ENCODE data around the gene ZNF423. TPM values are rescaled to one million over a fixed set of nuclear protein-coding genes. Genes with fewer than 3 reads are reported as not detected.
A peak's percentile ranks its signal among the peaks of the same experiment; 100 is the strongest.

The ZNF423 gene
- total and polyA plus RNA-seq, 7 donors, result 0.69 to 19.7 (median 3.6) TPM

- peaks cover 0 to 11% (median 8%) of the 10 kb centered on the region in 4 donors for H3K4me1 ChIP-seq
- H3K27me3 ChIP-seq, result no peaks in the 10 kb centered on the region
- TF ChIP-seq POLR2A (IDR thresholded peaks at IDR 0.05) (no peak), POLR2AphosphoS5 (IDR thresholded peaks at IDR 0.05) (no peak), CTCF (IDR thresholded peaks at IDR 0.05) (no peak), EP300 (IDR thresholded peaks at IDR 0.05) (no peak)
- 75 to 87% methylated on average over 7 of the region's 7 CpGs for WGBS, 2 donors
- no peaks in the 10 kb centered on the region for H3K9me3 ChIP-seq
- H3K4me3 ChIP-seq, result no peak overlapping the region
- peak; percentile 37 for DNase-seq
- no peak overlapping the region for H3K27ac ChIP-seq
- intact Hi-C loops (cut with DNase I), result loop anchor here (5.0 kb wide), 4 partner anchors 107 to 432 kb away; partner anchors contain the start of gene ZNF423
- no peaks in the 10 kb centered on the region for H3K36me3 ChIP-seq
Measured at GRCh38 chr16:49489686-49490320, 366.1 kb downstream of the ZNF423 start.

GRCh38 chr16:49488740-49489525, 367.0 kb downstream of the ZNF423 start:
- no peaks in the 10 kb centered on the region for H3K27me3 ChIP-seq
- no peaks in the 10 kb centered on the region for H3K9me3 ChIP-seq
- no peak for TF ChIP-seq POLR2AphosphoS5 (IDR thresholded peaks at IDR 0.05)
- no peak for TF ChIP-seq POLR2A (IDR thresholded peaks at IDR 0.05)
- TF ChIP-seq EP300 (IDR thresholded peaks at IDR 0.05), result no peak
- no peak for TF ChIP-seq CTCF (IDR thresholded peaks at IDR 0.05)
- H3K27ac ChIP-seq, result no peak overlapping the region
- peaks cover 0 to 19% (median 13%) of the 10 kb centered on the region in 4 donors for H3K4me1 ChIP-seq
- intact Hi-C loops (cut with DNase I), result no loop called here
- peak; percentile 46 for DNase-seq
- 90 to 93% methylated on average over 21 of the region's 21 CpGs for WGBS, 2 donors
- no peaks in the 10 kb centered on the region for H3K36me3 ChIP-seq
- H3K4me3 ChIP-seq, result no peak overlapping the region

GRCh38 chr16:49488336-49488735, 367.6 kb downstream of the ZNF423 start:
- intact Hi-C loops (cut with DNase I), result no loop called here
- H3K4me3 ChIP-seq, result no peak overlapping the region
- no peaks in the 10 kb centered on the region for H3K9me3 ChIP-seq
- WGBS, 2 donors, result 81 to 91% methylated on average over 4 of the region's 4 CpGs
- peak; percentile 18 for DNase-seq
- no peaks in the 10 kb centered on the region for H3K27me3 ChIP-seq
- no peaks in the 10 kb centered on the region for H3K36me3 ChIP-seq
- TF ChIP-seq POLR2AphosphoS5 (IDR thresholded peaks at IDR 0.05) (no peak), EP300 (IDR thresholded peaks at IDR 0.05) (no peak), CTCF (IDR thresholded peaks at IDR 0.05) (no peak), POLR2A (IDR thresholded peaks at IDR 0.05) (no peak)
- H3K27ac ChIP-seq, result no peak overlapping the region
- H3K4me1 ChIP-seq, result peaks cover 0 to 23% (median 15%) of the 10 kb centered on the region in 4 donors

GRCh38 chr16:49487746-49488145, 368.2 kb downstream of the ZNF423 start:
- H3K27me3 ChIP-seq, result no peaks in the 10 kb centered on the region
- H3K27ac ChIP-seq, result no peak overlapping the region
- peaks cover 0 to 23% (median 15%) of the 10 kb centered on the region in 4 donors for H3K4me1 ChIP-seq
- H3K36me3 ChIP-seq, result no peaks in the 10 kb centered on the region
- no peak for TF ChIP-seq POLR2AphosphoS5 (IDR thresholded peaks at IDR 0.05)
- no peak for TF ChIP-seq EP300 (IDR thresholded peaks at IDR 0.05)
- no peak for TF ChIP-seq POLR2A (IDR thresholded peaks at IDR 0.05)
- TF ChIP-seq CTCF (IDR thresholded peaks at IDR 0.05), result no peak
- H3K9me3 ChIP-seq, result no peaks in the 10 kb centered on the region
- intact Hi-C loops (cut with DNase I), result no loop called here
- 73 to 83% methylated on average over 4 of the region's 4 CpGs for WGBS, 2 donors
- DNase-seq, result peak; percentile 53
- no peak overlapping the region for H3K4me3 ChIP-seq
